IPS DF 6.9 (cell line): ENCODE results near the gene MDGA2.
"Not testable (repeated sequence)": the region's sequence is repeated elsewhere in the genome, so short reads cannot be mapped to it uniquely, and the experiment has no call there.

Source experiments
- DNase-seq: peaks from one replicate; pipeline ENCODE4 v3.0.0-alpha.2; 2013; ENCODE audit warnings: low read depth, low spot score
- H3K27ac ChIP-seq: one replicate; pipeline ENCODE4 v1.5.1; 2013; ENCODE audit warnings: low read length, control low read depth
- H3K27me3 ChIP-seq: 2 replicates; pipeline ENCODE4 v1.6.1; 2013; ENCODE audit warnings: mild to moderate bottlenecking, low read length; ENCODE audit not compliant: control insufficient read depth, insufficient read depth
- H3K36me3 ChIP-seq: 2 replicates; pipeline ENCODE4 v1.6.1; 2013; ENCODE audit warnings: low read length; ENCODE audit not compliant: control insufficient read depth, insufficient read depth
- H3K4me1 ChIP-seq: 2 replicates; pipeline ENCODE4 v1.6.1; 2013; ENCODE audit warnings: low read length; ENCODE audit not compliant: control insufficient read depth, insufficient read depth
- H3K4me3 ChIP-seq: 2 replicates; pipeline ENCODE4 v1.5.1; 2013; ENCODE audit warnings: mild to moderate bottlenecking, low read length
- H3K9me3 ChIP-seq: 2 replicates; pipeline ENCODE4 v1.6.1; 2013; ENCODE audit warnings: low read length, inconsistent platforms; ENCODE audit not compliant: control insufficient read depth, insufficient read depth
- WGBS: extraction: QIAGEN DNeasy Blood & Tissue Kit; methylation state at CpG from one replicate; pipeline ENCODE4 v1.1.7; 2013; ENCODE audit warnings: mixed read lengths, missing lambda C conversion rate; ENCODE audit not compliant: insufficient read length, insufficient coverage; 5-methylcytosine and 5-hydroxymethylcytosine counted together

Gene MDGA2

DNA sequence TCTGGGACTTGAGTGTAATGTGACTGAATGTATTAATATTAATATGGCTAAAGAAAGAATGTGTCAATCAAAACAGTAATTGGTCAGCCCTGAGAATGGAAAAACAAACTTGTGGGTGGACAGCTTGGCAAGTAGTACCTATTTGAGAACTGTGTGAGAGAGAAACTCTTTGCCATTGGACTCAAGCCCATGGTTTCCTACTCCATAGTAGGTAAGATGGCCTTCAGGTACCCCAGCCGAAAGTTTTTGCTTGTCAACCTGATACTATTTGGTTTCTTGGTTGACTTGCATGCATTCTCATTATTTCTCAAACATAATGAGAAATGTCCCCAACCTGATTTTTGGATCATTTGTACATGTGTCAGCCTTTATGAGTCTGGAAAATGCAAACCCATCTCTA is 391.1 kb downstream of the MDGA2 start:
- DNase-seq = no peak
- Histone ChIP-seq H3K4me1 (no peaks in the 10 kb centered on the region), H3K27me3 (no peaks in the 10 kb centered on the region), H3K4me3 (no peak overlapping the region), H3K27ac (no peak overlapping the region), H3K36me3 (no peaks in the 10 kb centered on the region), H3K9me3 (no peaks in the 10 kb centered on the region)
- WGBS = no CpG with 5 or more reads among the region's 1 CpG

GRCh38 chr14:47281761-47282160 is 393.6 kb downstream of the MDGA2 start:
- DNase-seq, H3K27me3 ChIP-seq, H3K4me1 ChIP-seq, H3K36me3 ChIP-seq, H3K4me3 ChIP-seq, H3K27ac ChIP-seq, H3K9me3 ChIP-seq: not testable (repeated sequence)
- whole genome bisulfite sequencing = no CpG with 5 or more reads among the region's 16 CpGs

- H3K27ac ChIP-seq = no peak overlapping the region
- H3K9me3 ChIP-seq = no peaks in the 10 kb centered on the region
- H3K4me3 ChIP-seq = no peak overlapping the region
- no CpG with 5 or more reads among the region's 5 CpGs for WGBS
- H3K27me3 ChIP-seq = no peaks in the 10 kb centered on the region
- H3K4me1 ChIP-seq = no peaks in the 10 kb centered on the region
- DNase-seq = peak; percentile 66
- no peaks in the 10 kb centered on the region for H3K36me3 ChIP-seq
These were observed 397.1 kb downstream of the MDGA2 start for GRCh38 chr14:47278233-47278842.

GRCh38 chr14:47277703-47278102 is 397.7 kb downstream of the MDGA2 start:
- WGBS = no CpG with 5 or more reads among the region's 1 CpG

GRCh38 chr14:47276931-47277330 is 398.5 kb downstream of the MDGA2 start:
- no peak for DNase-seq
- no CpG with 5 or more reads among the region's 3 CpGs for WGBS
- Histone ChIP-seq H3K27ac (no peak overlapping the region), H3K36me3 (no peaks in the 10 kb centered on the region), H3K4me1 (no peaks in the 10 kb centered on the region), H3K27me3 (no peaks in the 10 kb centered on the region), H3K4me3 (no peak overlapping the region), H3K9me3 (no peaks in the 10 kb centered on the region)

More at GRCh38 chr14:47277703-47278102, 397.7 kb downstream of the MDGA2 start:
- Histone ChIP-seq H3K9me3 (no peaks in the 10 kb centered on the region), H3K27me3 (no peaks in the 10 kb centered on the region), H3K36me3 (no peaks in the 10 kb centered on the region), H3K27ac (no peak overlapping the region), H3K4me1 (no peaks in the 10 kb centered on the region), H3K4me3 (no peak overlapping the region)
- DNase-seq = no peak

DNA sequence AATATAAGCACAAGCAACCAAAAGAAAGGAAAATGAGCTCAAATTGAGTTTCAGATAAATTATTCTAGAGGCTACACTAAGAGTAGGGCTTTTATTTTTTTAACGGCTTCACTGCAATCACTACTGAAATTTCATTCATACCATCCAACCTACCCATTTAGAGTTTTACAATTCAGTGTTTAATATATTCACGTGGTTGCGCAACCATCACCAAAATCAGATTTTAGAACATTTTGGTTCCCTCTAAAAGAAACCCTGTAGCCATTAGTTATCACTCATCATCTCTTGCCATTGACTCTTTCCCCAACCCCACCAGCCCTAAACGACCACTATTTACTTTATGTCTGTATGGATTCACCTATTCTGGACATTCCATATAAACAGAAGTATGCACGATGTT is 401.5 kb downstream of the MDGA2 start:
- Histone ChIP-seq H3K4me3 (no peak overlapping the region), H3K36me3 (no peaks in the 10 kb centered on the region), H3K27me3 (no peaks in the 10 kb centered on the region), H3K27ac (no peak overlapping the region), H3K4me1 (no peaks in the 10 kb centered on the region), H3K9me3 (no peaks in the 10 kb centered on the region)
- no peak for DNase-seq
- no CpG with 5 or more reads among the region's 5 CpGs for WGBS

DNA sequence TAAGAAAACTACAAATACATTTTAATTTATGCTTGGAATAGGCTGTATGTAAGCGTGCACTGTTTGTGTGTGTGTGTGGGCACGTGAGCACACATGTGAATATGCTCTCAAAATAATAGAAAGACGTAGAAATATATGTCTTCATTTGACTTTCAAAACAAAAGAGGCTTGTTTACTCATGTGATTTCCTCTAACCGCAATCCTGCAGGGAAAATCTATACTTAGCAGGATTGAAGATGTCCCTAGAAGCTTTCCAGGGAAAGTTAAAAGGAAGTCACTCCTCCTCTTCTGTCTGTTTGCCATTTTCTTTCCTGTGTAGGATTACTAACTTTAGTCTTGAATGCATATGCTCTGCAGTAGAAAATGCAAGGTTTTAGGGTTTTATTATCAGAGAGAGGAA is 404.7 kb downstream of the MDGA2 start:
- no peak for DNase-seq
- H3K27ac ChIP-seq = no peak overlapping the region
- H3K4me1 ChIP-seq = no peaks in the 10 kb centered on the region
- no peaks in the 10 kb centered on the region for H3K36me3 ChIP-seq
- no peaks in the 10 kb centered on the region for H3K9me3 ChIP-seq
- H3K27me3 ChIP-seq = no peaks in the 10 kb centered on the region
- WGBS = no CpG with 5 or more reads among the region's 4 CpGs
- H3K4me3 ChIP-seq = no peak overlapping the region

GRCh38 chr14:47269756-47270492 is 405.5 kb downstream of the MDGA2 start:
- WGBS = no CpG with 5 or more reads among the region's 6 CpGs
- H3K9me3 ChIP-seq = no peaks in the 10 kb centered on the region
- no peaks in the 10 kb centered on the region for H3K4me1 ChIP-seq
- H3K4me3 ChIP-seq = no peak overlapping the region
- no peak overlapping the region for H3K27ac ChIP-seq
- DNase-seq = no peak
- no peaks in the 10 kb centered on the region for H3K27me3 ChIP-seq
- H3K36me3 ChIP-seq = no peaks in the 10 kb centered on the region

DNA sequence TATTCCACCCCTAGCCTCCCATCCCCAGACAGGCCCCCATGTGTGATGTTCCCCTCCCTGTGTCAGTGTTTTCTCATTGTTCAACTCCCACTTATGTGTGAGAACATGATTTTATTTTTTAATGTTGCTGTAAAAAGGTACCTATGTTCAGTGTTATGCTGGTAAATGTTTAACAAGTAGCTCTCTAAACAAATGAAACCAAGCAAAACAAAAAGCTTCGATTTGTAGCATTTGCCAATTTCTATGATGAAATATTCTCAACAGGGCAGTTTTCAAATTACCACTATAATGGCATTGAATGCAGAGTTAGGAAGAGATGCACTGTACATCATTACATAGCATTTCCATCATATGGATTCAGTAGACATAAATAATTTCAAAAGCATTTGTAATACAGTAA is 410.6 kb downstream of the MDGA2 start:
- Histone ChIP-seq H3K27ac (no peak overlapping the region), H3K4me1 (no peaks in the 10 kb centered on the region), H3K36me3 (no peaks in the 10 kb centered on the region), H3K4me3 (no peak overlapping the region), H3K27me3 (no peaks in the 10 kb centered on the region), H3K9me3 (no peaks in the 10 kb centered on the region)
- no CpG with 5 or more reads among the region's 1 CpG for WGBS
- no peak for DNase-seq

DNA sequence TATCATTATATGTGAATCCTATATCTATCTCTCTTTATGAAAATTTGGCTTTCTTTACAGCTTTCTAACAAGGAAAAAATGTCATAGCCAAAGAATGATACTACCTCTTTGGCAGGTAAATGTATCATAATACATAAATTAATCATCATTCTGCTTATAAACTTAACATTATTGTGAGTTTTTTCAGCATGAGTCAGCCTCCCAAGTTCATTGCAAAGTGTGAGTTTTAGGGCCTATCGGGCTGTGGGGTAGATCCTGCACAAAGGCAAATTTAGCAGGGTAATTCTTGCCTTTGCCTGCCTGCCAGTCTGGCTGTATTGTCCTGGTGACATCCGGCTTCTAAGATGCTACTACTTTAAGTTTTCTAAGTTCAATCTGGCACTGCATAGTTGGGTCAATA is 412.6 kb downstream of the MDGA2 start:
- Histone ChIP-seq H3K4me3 (no peak overlapping the region), H3K4me1 (no peaks in the 10 kb centered on the region), H3K9me3 (no peaks in the 10 kb centered on the region), H3K27ac (no peak overlapping the region), H3K27me3 (no peaks in the 10 kb centered on the region), H3K36me3 (no peaks in the 10 kb centered on the region)
- WGBS = no CpG with 5 or more reads among the region's 2 CpGs
- no peak for DNase-seq

- no peak overlapping the region for H3K27ac ChIP-seq
- no peaks in the 10 kb centered on the region for H3K36me3 ChIP-seq
- no peak overlapping the region for H3K4me3 ChIP-seq
- no peaks in the 10 kb centered on the region for H3K27me3 ChIP-seq
- no peaks in the 10 kb centered on the region for H3K9me3 ChIP-seq
- H3K4me1 ChIP-seq = no peaks in the 10 kb centered on the region
- DNase-seq = no peak
These were observed 414.1 kb downstream of the MDGA2 start for GRCh38 chr14:47261350-47261749.
